GM12864 (cell line): ENCODE data around the gene GRAMD1A.
"Not testable (repeated sequence)": the region's sequence is repeated elsewhere in the genome, so short reads cannot be mapped to it uniquely, and the experiment has no call there.

Experiments
- DNase-seq: peaks from one replicate; pipeline ENCODE4 v3.0.0-alpha.2; 2011; ENCODE audit warnings: low read depth
- H3K4me3 ChIP-seq: 2 replicates; pipeline ENCODE4 v1.5.1; 2011; ENCODE audit warnings: mild to moderate bottlenecking, low read depth, low read length, control low read depth
- CTCF ChIP-seq: IDR thresholded peaks from 2 replicates; pipeline ENCODE4 v1.5.1; 2011; ENCODE audit warnings: low read depth, mild to moderate bottlenecking, moderate library complexity, low read length, control low read depth, inconsistent platforms; ENCODE audit errors: missing control alignments

Gene GRAMD1A

GRCh38 chr19:34969721-34970120, 30.4 kb upstream of the GRAMD1A start:
- DNase-seq, result no peak
- TF ChIP-seq CTCF, result no peak
- no peak overlapping the region for H3K4me3 ChIP-seq

GRCh38 chr19:34970185-34970780, 29.8 kb upstream of the GRAMD1A start:
- H3K4me3 ChIP-seq, DNase-seq: not testable (repeated sequence)

- no peak for TF ChIP-seq CTCF
- no peak for DNase-seq
- H3K4me3 ChIP-seq, result no peak overlapping the region
These were observed 27.9 kb upstream of the GRAMD1A start for GRCh38 chr19:34972163-34972705.

- no peak for DNase-seq
- H3K4me3 ChIP-seq, result no peak overlapping the region
- TF ChIP-seq CTCF, result no peak
These were observed 25.5 kb upstream of the GRAMD1A start for GRCh38 chr19:34974646-34975045.

- no peak for TF ChIP-seq CTCF
- no peak for DNase-seq
- H3K4me3 ChIP-seq, result no peak overlapping the region
These were observed 25.1 kb upstream of the GRAMD1A start for GRCh38 chr19:34975056-34975455.

- no peak overlapping the region for H3K4me3 ChIP-seq
- DNase-seq, result no peak
- TF ChIP-seq CTCF, result no peak
These were observed 23.5 kb upstream of the GRAMD1A start for GRCh38 chr19:34976611-34977010.

GRCh38 chr19:34979819-34980640, 20.1 kb upstream of the GRAMD1A start:
- H3K4me3 ChIP-seq, result no peak overlapping the region
- no peak for TF ChIP-seq CTCF
- no peak for DNase-seq
